Kidney epithelial cell (primary cell): ENCODE measurements around the gene IL17RB. TPM values are rescaled to one million over a fixed set of nuclear protein-coding genes. Genes with fewer than 3 reads are reported as not detected.

Experiments used
- DNase-seq: peaks from one replicate; pipeline ENCODE4 v3.0.0-alpha.2; 2010; ENCODE audit warnings: low read depth
- H3K27me3 ChIP-seq: 2 replicates; pipeline ENCODE4 v1.6.0; 2011; ENCODE audit warnings: low read length; ENCODE audit not compliant: control insufficient read depth, insufficient read depth
- H3K36me3 ChIP-seq: 2 replicates; pipeline ENCODE4 v1.5.1; 2011; ENCODE audit warnings: low read length; ENCODE audit not compliant: control insufficient read depth, insufficient read depth
- H3K4me3 ChIP-seq: 2 replicates; pipeline ENCODE4 v1.5.1; 2011; ENCODE audit warnings: low read depth, mild to moderate bottlenecking, control low read depth, low read length
- total RNA-seq: library from RNA; depleted of rRNA; stranded (reverse); fragments of >200 nt; gene quantifications from 2 replicates; pipeline ENCODE4 v1.2.3, GENCODE V29; 2015
- TF ChIP-seq, protein P1 (sequence below): IDR thresholded peaks from 2 replicates; pipeline ENCODE4 v1.5.1; 2011; ENCODE audit warnings: mild to moderate bottlenecking, moderate library complexity, low read length, control low read depth, inconsistent platforms; ENCODE audit not compliant: insufficient read depth, poor library complexity, severe bottlenecking

Gene IL17RB
- total RNA-seq, 1 donor from 2014 or later = 0.04 TPM

DNA sequence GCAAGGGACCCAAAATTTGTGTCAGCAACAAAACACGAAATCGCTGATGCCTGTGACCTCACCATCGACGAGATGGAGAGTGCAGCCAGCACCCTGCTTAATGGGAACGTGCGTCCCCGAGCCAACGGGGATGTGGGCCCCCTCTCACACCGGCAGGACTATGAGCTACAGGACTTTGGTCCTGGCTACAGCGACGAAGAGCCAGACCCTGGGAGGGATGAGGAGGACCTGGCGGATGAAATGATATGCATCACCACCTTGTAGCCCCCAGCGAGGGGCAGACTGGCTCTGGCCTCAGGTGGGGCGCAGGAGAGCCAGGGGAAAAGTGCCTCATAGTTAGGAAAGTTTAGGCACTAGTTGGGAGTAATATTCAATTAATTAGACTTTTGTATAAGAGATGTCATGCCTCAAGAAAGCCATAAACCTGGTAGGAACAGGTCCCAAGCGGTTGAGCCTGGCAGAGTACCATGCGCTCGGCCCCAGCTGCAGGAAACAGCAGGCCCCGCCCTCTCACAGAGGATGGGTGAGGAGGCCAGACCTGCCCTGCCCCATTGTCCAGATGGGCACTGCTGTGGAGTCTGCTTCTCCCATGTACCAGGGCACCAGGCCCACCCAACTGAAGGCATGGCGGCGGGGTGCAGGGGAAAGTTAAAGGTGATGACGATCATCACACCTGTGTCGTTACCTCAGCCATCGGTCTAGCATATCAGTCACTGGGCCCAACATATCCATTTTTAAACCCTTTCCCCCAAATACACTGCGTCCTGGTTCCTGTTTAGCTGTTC is 35.0 kb upstream of the IL17RB start:
- Histone ChIP-seq H3K4me3 (no peak overlapping the region), H3K36me3 (no peaks in the 10 kb centered on the region), H3K27me3 (no peaks in the 10 kb centered on the region)
- no peak for DNase-seq
- TF ChIP-seq, protein P1, sequence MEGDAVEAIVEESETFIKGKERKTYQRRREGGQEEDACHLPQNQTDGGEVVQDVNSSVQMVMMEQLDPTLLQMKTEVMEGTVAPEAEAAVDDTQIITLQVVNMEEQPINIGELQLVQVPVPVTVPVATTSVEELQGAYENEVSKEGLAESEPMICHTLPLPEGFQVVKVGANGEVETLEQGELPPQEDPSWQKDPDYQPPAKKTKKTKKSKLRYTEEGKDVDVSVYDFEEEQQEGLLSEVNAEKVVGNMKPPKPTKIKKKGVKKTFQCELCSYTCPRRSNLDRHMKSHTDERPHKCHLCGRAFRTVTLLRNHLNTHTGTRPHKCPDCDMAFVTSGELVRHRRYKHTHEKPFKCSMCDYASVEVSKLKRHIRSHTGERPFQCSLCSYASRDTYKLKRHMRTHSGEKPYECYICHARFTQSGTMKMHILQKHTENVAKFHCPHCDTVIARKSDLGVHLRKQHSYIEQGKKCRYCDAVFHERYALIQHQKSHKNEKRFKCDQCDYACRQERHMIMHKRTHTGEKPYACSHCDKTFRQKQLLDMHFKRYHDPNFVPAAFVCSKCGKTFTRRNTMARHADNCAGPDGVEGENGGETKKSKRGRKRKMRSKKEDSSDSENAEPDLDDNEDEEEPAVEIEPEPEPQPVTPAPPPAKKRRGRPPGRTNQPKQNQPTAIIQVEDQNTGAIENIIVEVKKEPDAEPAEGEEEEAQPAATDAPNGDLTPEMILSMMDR = no peak

DNA sequence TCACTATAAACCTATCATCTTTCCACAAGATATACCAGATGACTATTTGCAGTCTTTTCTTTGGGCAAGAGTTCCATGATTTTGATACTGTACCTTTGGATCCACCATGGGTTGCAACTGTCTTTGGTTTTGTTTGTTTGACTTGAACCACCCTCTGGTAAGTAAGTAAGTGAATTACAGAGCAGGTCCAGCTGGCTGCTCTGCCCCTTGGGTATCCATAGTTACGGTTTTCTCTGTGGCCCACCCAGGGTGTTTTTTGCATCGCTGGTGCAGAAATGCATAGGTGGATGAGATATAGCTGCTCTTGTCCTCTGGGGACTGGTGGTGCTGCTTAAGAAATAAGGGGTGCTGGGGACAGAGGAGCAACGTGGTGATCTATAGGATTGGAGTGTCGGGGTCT is 33.9 kb upstream of the IL17RB start:
- TF ChIP-seq, protein P1 = no peak
- DNase-seq = no peak
- H3K27me3 ChIP-seq = no peaks in the 10 kb centered on the region
- no peak overlapping the region for H3K4me3 ChIP-seq
- H3K36me3 ChIP-seq = no peaks in the 10 kb centered on the region

DNA sequence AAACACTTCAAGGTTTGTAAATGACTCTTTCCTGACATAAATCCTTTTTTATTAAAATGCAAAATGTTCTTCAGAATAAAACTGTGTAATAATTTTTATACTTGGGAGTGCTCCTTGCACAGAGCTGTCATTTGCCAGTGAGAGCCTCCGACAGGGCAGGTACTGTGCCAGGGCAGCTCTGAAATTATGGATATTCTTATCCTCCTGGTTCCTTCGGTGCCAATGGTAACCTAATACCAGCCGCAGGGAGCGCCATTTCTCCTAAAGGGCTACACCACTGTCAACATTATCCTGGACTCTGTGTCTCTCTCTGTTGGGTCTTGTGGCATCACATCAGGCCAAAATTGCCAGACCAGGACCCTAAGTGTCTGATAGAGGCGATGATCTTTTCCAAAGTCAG is 33.1 kb upstream of the IL17RB start:
- H3K4me3 ChIP-seq = no peak overlapping the region
- no peaks in the 10 kb centered on the region for H3K36me3 ChIP-seq
- TF ChIP-seq, protein P1 = no peak
- no peak for DNase-seq
- no peaks in the 10 kb centered on the region for H3K27me3 ChIP-seq

DNA sequence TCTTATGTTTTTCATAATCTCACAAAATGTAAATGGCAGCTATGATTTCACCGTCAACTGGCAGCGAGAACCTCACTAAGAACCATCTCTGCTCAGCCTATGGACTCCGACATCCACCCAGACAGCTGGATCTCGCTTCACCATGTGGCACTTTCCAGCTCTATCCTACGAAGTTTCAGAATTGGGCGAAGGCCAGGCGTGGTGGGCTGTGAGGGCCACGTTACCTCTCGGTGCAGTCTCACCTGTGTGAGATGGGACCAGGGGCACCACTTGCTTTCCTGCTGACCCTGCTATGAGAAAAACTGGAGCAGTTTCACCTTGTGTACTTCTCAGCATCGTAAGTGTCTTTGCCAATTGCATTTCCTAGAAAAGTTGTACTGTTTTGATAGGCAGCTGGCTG is 32.5 kb upstream of the IL17RB start:
- TF ChIP-seq, protein P1 = no peak
- no peak for DNase-seq
- Histone ChIP-seq H3K36me3 (no peaks in the 10 kb centered on the region), H3K4me3 (no peak overlapping the region), H3K27me3 (no peaks in the 10 kb centered on the region)

DNA sequence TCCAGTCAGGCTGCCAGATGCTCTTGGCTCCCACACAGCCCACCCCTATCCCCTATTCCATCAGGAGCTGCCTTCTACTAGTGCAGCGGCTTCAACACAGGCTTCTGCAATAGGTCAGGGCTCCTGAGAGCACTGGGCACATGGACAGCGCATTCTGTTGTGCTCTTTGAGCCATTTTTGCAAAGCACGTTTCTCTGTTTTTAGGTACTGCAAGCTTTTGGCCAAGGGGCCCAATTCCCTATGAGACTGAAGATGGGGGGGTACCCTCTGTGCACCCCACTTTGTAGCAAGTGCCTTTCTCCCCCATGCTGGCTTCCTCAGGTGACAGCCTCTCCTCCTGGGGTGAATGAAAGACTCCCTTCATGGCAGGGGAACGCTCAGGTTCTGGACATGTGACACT is 31.3 kb upstream of the IL17RB start:
- no peaks in the 10 kb centered on the region for H3K27me3 ChIP-seq
- no peaks in the 10 kb centered on the region for H3K36me3 ChIP-seq
- no peak overlapping the region for H3K4me3 ChIP-seq
- DNase-seq = no peak
- TF ChIP-seq, protein P1 = no peak

DNA sequence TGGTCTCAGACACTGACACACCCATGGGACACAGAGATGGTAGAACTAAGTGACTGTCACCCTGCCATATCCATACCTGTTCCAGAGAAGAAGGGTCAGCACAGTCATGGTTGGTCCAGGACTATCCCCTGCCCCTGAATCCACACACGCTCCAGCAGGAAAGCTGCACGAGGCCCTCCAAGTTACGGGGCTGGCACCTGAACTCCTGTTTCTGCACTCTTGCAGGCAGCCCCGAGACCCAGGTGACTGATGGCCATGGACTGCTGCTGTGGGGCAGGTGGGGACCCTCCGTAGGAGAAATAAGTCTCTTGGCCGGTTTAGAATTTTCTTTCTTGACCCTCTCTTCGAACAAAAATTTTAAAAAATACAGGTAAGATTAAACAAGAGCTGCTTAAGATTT is 30.7 kb upstream of the IL17RB start:
- TF ChIP-seq, protein P1 = no peak
- DNase-seq = no peak
- Histone ChIP-seq H3K36me3 (no peaks in the 10 kb centered on the region), H3K27me3 (no peaks in the 10 kb centered on the region), H3K4me3 (no peak overlapping the region)
